T-helper 1 cell (primary cell): ENCODE data around the gene EFCAB9.
"Not testable (repeated sequence)": the region's sequence is repeated elsewhere in the genome, so short reads cannot be mapped to it uniquely, and the experiment has no call there.

ENCODE experiments used
- DNase-seq, 5 donors: peaks; one replicate each; pipeline ENCODE4 v3.0.0-alpha.2; 2012 to 2020

Gene EFCAB9

GRCh38 chr5:172188893-172189692 is 4.9 kb upstream of the EFCAB9 start:
- DNase-seq: no peak

- DNase-seq: no peak
Measured at GRCh38 chr5:172189693-172190296, 4.2 kb upstream of the EFCAB9 start.

GRCh38 chr5:172194985-172195774 is 1.2 kb downstream of the EFCAB9 start:
- DNase-seq: no peak

- not testable (repeated sequence) for DNase-seq
Measured at GRCh38 chr5:172197775-172198174, 3.8 kb downstream of the EFCAB9 start.

GRCh38 chr5:172199446-172199845 is 5.5 kb downstream of the EFCAB9 start:
- no peak for DNase-seq

GRCh38 chr5:172200476-172200875 is 6.5 kb downstream of the EFCAB9 start:
- no peak for DNase-seq

GRCh38 chr5:172205984-172206383 is 12.0 kb downstream of the EFCAB9 start:
- not testable (repeated sequence) for DNase-seq

GRCh38 chr5:172207511-172207910 is 13.5 kb downstream of the EFCAB9 start:
- DNase-seq: no peak

GRCh38 chr5:172209714-172210113 is 15.7 kb downstream of the EFCAB9 start:
- no peak for DNase-seq

- no peak for DNase-seq
Measured at GRCh38 chr5:172211676-172212075, 17.7 kb downstream of the EFCAB9 start.

- DNase-seq: no peak
Measured at GRCh38 chr5:172213126-172213525, 19.2 kb downstream of the EFCAB9 start.

GRCh38 chr5:172216345-172216744 is 22.4 kb downstream of the EFCAB9 start:
- DNase-seq: no peak

- no peak for DNase-seq
Measured at GRCh38 chr5:172219296-172219695, 25.3 kb downstream of the EFCAB9 start.

- peak in 1 of 5 donors; percentile 81 for DNase-seq
Measured at GRCh38 chr5:172223901-172224873, 30.2 kb downstream of the EFCAB9 start.

- DNase-seq: no peak
Measured at GRCh38 chr5:172224996-172225395, 31.0 kb downstream of the EFCAB9 start.

- DNase-seq: peak in 1 of 5 donors; percentile 17
Measured at GRCh38 chr5:172229904-172230303, 35.9 kb downstream of the EFCAB9 start.

GRCh38 chr5:172234031-172234430 is 40.1 kb downstream of the EFCAB9 start:
- no peak for DNase-seq

GRCh38 chr5:172235132-172235780 is 41.3 kb downstream of the EFCAB9 start:
- peak in 1 of 5 donors; percentile 22 for DNase-seq

GRCh38 chr5:172235827-172236736 is 42.1 kb downstream of the EFCAB9 start:
- no peak for DNase-seq

GRCh38 chr5:172238334-172238733 is 44.4 kb downstream of the EFCAB9 start:
- DNase-seq: peak in 1 of 5 donors; percentile 20

- DNase-seq: no peak
Measured at GRCh38 chr5:172243302-172243701, 49.3 kb downstream of the EFCAB9 start.
